ENCODE data around the gene BNC2.

DNA sequence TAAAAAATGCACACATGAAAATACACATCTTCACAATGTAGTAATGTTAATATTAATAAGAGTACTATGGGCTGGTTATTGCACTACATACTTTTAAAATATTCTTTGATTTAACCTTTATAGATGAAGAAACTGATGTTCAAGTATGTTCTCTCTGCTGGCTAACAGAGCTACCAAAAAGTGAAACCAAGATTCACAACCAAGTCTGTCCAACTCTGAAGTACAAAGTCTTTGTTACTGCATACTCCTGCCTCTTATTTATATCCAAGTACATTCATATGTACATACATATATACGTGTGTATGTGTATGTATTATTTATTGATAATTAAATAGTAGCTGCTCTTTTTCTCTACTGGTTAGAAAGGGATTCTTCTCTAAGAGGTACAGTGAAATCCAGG is 325.6 kb downstream of the BNC2 start:
- no peak for TF ChIP-seq EZH2 (IDR thresholded peaks at IDR 0.05)
- no peak for TF ChIP-seq POLR2AphosphoS5 (IDR thresholded peaks at IDR 0.05; ENCODE audit: borderline replicate concordance, low read depth, low read length)
